Activated T-helper 1 cell treated with anti-CD3 and anti-CD28 coated beads, Interleukin-2, amount 50 U/mL, for 16 hours (primary cell): ENCODE results near the gene OR13C5.

ENCODE experiments used
- DNase-seq, 2 donors: peaks; one replicate each; pipeline ENCODE4 v3.0.0-alpha.2; 2020; ENCODE audit warnings: low read depth in 1 of 2, low spot score in 1 of 2

Gene OR13C5

GRCh38 chr9:104553261-104553660, 46.0 kb downstream of the OR13C5 start:
- no peak for DNase-seq
